ENCODE results near the gene NLGN3.

NLGN3 gene

DNA sequence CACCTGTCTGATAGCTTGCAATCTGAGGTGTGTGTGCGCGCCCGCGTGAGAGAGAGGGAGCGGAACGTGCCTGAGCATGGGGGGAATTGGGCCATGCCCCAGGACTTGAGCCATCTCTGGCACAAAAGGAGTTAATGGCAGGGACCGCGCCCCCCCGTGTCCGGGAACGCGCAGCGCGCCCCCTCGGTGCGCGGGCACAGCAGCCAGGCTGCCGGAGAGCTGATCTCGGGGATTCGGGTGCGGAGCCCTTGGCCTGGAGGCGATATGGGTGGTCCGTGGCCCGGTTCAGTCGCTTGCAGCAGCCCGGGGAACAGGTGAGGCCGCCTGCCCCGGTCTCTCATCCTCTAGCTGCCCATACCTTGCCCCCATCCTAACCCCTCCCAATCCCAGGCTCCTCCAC lies at the start of gene NLGN3:
TSS of gene NLGN3 (plus strand) at position 191 of the 400 bp plus-strand sequence. CDS start 2,909 bp downstream, outside the sequence.
- TF ChIP-seq, protein P1, sequence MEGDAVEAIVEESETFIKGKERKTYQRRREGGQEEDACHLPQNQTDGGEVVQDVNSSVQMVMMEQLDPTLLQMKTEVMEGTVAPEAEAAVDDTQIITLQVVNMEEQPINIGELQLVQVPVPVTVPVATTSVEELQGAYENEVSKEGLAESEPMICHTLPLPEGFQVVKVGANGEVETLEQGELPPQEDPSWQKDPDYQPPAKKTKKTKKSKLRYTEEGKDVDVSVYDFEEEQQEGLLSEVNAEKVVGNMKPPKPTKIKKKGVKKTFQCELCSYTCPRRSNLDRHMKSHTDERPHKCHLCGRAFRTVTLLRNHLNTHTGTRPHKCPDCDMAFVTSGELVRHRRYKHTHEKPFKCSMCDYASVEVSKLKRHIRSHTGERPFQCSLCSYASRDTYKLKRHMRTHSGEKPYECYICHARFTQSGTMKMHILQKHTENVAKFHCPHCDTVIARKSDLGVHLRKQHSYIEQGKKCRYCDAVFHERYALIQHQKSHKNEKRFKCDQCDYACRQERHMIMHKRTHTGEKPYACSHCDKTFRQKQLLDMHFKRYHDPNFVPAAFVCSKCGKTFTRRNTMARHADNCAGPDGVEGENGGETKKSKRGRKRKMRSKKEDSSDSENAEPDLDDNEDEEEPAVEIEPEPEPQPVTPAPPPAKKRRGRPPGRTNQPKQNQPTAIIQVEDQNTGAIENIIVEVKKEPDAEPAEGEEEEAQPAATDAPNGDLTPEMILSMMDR (IDR thresholded peaks at IDR 0.05; ENCODE audit: extremely low read depth, missing control alignments) = no peak
- no peak for DNase-seq (ENCODE audit: low spot score)

DNA sequence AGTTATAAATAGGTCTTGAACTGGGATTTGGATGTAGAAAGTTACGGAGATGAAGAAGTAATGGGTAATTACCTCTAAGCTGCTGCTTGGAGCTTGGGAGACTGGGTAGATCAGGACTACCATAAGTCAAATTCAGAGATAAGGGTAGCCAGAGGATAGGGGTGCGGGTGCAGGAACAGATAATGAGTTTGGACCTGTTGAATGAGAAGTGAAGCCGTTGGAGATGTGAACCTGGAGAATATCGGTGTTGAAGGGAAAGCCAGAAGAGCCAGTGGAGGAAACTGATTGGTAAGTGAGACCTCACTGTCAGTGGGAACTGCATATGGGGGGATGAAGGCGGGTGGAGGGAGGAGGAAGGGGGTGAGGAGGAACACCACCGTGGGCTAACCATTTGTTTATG lies 49.6 kb upstream of the NLGN3 start:
- TF ChIP-seq, protein P1 (IDR thresholded peaks at IDR 0.05; ENCODE audit: extremely low read depth, missing control alignments) = no peak
- DNase-seq (ENCODE audit: low spot score) = no peak

DNA sequence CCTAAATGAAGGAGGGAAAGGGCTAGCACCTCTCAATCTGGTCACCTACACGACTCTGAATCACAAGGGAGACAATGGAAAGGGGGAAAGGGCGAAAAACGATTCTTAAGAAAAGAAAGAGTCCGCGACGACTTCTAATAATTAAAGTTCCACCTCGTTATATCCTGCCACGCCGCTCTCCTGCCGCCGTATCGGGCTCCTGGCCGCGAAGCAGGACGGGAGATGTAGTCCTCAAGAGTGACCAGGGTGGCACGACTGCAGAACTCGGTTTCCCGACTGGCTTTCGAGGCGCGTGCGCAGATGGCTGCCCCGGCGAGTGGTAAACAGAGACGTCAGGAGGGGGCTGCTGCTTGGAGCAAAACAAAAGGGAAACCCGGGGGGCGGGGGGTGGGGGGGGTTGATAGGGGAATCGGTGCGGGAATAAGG lies 49.1 kb upstream of the NLGN3 start, which contains the start of gene FOXO4:
TSS of gene FOXO4 (plus strand) at position 297 of the 426 bp plus-strand sequence. CDS start 678 bp downstream, outside the sequence.
- TF ChIP-seq, protein P1 (IDR thresholded peaks at IDR 0.05; ENCODE audit: extremely low read depth, missing control alignments) = no peak
- peak; percentile 81 for DNase-seq (ENCODE audit: low spot score)

DNA sequence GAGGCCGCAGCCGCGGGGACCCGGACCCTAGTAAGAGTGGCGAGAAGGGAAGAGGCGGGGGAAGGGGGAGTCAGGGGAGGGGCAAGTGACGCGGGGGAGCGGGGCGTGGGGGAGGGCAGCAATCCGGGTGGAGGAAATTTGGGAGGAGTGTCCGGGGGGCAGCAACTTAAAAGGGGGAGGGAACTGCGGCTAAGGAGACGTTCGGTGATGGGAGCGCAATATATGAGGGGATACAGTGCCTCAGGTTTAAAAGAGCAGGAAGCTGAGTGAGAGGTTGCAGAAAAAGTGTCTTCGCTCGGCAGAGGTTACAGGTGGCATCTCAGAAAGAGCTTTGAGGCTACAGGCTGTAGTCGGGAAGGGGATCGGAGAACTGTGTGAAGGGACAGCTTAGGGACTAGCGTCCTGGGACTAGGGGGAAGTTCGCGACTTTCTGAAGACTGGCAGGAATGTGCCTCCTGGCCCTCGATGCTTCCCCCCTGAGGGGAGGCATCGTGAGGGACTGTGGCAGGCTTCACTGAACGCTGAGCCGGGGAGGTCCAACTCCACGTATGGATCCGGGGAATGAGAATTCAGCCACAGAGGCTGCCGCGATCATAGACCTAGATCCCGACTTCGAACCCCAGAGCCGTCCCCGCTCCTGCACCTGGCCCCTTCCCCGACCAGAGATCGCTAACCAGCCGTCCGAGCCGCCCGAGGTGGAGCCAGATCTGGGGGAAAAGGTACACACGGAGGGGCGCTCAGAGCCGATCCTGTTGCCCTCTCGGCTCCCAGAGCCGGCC lies 48.5 kb upstream of the NLGN3 start:
- TF ChIP-seq, protein P1 (IDR thresholded peaks at IDR 0.05; ENCODE audit: extremely low read depth, missing control alignments) = no peak
- DNase-seq (ENCODE audit: low spot score) = peak; percentile 43

DNA sequence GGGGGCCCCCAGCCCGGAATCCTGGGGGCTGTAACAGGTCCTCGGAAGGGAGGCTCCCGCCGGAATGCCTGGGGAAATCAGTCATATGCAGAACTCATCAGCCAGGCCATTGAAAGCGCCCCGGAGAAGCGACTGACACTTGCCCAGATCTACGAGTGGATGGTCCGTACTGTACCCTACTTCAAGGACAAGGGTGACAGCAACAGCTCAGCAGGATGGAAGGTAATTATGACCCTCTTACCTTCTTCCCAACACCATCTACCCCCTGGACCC lies 47.9 kb upstream of the NLGN3 start:
- DNase-seq (ENCODE audit: low spot score) = no peak
- TF ChIP-seq, protein P1 (IDR thresholded peaks at IDR 0.05; ENCODE audit: extremely low read depth, missing control alignments) = no peak

DNA sequence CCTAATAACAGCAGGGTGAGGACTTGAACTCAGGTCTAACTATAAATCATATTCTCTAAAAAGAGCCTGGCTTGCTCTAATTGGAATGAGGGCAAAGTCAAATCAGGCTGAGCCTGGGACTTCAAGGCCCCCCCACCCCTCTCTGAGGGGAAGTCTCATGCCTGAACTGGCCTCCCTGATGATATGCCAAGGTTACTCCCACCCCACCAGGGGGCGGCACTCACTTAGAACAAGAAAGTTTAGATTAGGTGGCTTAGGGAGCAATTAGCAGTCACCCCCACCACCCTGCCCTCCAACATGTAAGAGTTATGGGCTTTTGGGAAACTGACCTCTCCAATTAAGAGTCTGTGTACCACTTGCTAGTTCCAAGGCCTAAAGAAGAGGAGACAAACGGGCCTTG lies 46.3 kb upstream of the NLGN3 start:
- peak; percentile 34 for DNase-seq (ENCODE audit: low spot score)

DNA sequence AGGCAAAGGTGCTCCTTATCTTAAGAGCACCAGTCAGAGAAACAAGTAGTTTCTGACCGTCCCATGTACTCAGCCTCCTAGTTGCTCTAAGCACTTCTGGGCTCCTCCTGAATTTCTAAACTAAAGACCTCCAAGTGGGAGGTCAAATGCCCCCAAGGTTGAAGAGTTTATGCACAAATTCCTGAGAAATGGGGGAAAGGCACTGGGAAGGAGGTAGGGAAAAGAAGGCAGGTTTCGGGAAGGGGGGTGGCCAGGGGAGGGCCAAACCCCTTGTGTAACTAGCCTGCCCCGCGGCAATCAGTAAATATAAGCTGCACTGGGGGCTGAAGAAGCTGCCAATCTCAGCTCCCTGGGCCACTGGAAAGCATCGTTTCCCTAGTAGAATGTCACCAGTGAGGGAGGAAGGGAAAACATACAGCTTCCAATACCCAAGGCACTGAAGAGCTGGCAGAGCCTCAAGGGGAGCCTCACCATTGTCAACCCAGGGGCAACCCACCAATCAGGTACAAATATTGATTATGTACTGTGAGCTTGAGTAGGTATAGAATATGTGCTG lies 45.6 kb upstream of the NLGN3 start:
- TF ChIP-seq, protein P1 (IDR thresholded peaks at IDR 0.05; ENCODE audit: extremely low read depth, missing control alignments) = no peak
- no peak for DNase-seq (ENCODE audit: low spot score)

More for the DNA sequence above, 46.3 kb upstream of the NLGN3 start:
- TF ChIP-seq, protein P1 (IDR thresholded peaks at IDR 0.05; ENCODE audit: extremely low read depth, missing control alignments) = peak; percentile 32
